GM12864 (cell line): ENCODE results near the gene BMPR1B.

Experiments used
- DNase-seq: peaks from one replicate; pipeline ENCODE4 v3.0.0-alpha.2; 2011; ENCODE audit warnings: low read depth
- H3K4me3 ChIP-seq: 2 replicates; pipeline ENCODE4 v1.5.1; 2011; ENCODE audit warnings: mild to moderate bottlenecking, low read depth, low read length, control low read depth
- TF ChIP-seq, protein P1 (sequence below): IDR thresholded peaks from 2 replicates; pipeline ENCODE4 v1.5.1; 2011; ENCODE audit warnings: low read depth, mild to moderate bottlenecking, moderate library complexity, low read length, control low read depth, inconsistent platforms; ENCODE audit errors: missing control alignments

Gene BMPR1B

DNA sequence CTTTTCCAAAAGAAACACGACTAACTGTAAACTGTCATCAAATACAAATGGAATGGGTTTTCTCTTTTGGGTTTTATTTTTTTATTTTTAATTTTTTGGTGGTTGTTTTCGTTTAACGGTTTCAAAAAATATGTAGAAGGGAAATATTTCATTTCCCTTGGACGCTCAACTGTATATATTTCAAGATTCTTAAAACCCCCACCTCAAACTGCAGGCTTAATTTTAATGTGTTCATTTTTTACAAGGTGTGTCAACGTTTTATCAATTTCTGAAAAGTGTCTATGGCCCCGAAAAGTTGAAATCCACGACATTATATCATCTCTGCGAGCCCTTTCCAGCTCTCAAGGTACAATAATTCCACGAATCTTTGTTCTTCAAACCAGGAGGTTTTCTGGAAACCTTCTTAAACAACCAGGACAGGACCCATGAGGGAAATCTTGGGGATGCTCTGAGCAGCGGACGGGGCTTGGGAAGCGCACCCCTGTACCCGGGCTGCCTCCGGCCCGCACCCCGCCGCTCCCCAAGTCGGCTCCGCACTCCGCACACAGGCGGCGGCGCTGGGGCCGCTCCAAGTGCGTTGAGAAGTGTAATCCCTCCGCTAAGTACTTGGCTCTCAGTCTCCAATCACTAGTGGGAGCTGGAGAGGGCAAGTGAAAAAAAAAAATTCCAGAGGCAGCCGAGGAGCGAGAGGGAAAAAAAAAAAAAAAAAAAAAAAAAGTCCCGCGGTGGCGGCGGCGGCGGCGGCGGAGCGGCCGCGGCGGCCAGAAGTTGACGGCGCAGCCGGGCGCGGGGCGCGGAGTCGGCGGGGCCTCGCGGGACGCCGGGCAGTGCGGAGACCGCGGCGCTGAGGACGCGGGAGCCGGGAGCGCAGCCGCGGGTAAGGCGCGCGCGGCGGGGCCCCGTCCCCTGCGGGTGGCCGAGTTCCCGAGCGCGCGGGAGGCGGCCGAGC, at the start of gene BMPR1B:
BMPR1B (plus strand) TSS at position 764 of the 949 bp plus-strand sequence. CDS start 346,470 bp downstream, outside the sequence.
- DNase-seq, result no peak
- H3K4me3 ChIP-seq, result no peak within 1 kb of the TSS
- TF ChIP-seq, protein P1, sequence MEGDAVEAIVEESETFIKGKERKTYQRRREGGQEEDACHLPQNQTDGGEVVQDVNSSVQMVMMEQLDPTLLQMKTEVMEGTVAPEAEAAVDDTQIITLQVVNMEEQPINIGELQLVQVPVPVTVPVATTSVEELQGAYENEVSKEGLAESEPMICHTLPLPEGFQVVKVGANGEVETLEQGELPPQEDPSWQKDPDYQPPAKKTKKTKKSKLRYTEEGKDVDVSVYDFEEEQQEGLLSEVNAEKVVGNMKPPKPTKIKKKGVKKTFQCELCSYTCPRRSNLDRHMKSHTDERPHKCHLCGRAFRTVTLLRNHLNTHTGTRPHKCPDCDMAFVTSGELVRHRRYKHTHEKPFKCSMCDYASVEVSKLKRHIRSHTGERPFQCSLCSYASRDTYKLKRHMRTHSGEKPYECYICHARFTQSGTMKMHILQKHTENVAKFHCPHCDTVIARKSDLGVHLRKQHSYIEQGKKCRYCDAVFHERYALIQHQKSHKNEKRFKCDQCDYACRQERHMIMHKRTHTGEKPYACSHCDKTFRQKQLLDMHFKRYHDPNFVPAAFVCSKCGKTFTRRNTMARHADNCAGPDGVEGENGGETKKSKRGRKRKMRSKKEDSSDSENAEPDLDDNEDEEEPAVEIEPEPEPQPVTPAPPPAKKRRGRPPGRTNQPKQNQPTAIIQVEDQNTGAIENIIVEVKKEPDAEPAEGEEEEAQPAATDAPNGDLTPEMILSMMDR, result no peak

DNA sequence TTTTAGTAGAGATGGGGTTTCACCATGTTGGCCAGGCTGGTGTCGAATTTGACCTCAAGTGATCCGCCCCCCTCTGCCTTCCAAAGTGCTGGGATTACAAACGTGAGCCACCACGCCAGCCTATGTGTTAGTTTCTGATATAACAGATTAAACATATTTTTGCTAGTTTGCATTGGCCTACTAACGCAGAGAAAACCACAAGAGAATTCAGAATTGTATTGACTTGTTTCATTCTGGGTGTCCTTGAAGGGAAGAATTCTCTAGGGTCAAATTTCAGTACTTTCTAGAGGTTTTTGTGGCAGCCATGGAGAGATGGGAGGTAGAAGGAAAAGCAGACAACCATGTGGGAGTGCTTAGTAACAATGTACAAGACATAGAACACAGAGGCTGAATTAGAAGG, 46.1 kb upstream of the BMPR1B start:
- no peak for DNase-seq
- H3K4me3 ChIP-seq, result no peak overlapping the region
- TF ChIP-seq, protein P1, result no peak

DNA sequence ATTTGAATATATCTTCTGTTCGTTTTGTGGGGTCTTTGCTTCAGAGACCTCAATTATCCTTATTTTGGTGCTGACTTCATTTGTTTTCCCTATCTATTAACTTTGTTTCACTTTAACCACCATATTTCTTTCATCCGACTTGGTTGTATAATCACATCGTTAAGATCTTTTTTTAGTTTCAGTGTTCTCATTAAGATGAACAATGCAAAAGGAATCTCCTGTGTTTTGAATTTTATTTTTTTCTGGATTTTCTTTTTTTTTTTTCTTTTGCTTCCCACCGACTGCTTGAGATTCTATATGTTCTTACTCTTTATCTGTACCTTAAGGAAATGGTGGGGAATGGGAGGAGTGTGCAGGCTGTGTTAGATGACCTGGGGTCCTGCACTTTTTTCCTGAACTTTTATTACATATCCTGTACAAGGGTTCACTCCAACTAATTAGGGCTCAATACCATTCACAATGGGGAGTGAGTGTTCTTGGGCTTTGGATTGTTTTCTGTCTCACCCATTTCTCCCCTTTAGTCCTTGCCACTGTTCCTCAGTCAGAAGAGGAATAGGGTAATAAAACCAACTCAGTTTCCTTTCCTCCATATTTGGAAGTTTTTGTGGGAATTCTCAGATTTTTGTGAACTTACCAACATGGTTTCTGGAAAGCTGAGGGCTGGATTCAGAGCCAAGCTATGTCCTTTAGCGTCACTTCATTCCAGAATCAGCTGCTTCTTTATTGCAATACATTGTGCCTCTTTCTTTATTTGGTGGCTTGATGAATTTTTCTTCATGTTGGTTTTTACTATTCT, 43.2 kb upstream of the BMPR1B start:
- TF ChIP-seq, protein P1, result no peak
- no peak for DNase-seq

DNA sequence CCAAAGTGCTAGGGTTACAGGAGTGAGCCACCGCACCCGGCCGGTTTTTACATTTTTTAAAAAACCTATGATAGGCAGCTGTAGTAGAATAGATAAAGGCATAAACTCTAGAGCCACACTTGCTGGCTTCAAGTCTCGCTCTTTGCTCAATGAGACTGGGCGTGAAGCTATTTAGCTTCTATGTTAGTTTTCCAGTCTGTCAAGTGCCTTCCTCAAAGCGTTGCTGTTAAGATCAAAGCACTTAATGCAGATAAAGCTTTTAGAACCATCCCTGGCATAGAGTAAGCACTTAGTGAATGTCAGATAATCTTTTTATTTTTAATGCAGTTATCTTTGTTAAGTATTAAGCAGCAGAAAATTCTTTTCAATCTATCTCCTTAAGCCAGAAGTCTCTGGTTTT, 42.0 kb upstream of the BMPR1B start:
- no peak for DNase-seq
- H3K4me3 ChIP-seq, result no peak overlapping the region
- TF ChIP-seq, protein P1, result no peak

More for the DNA sequence above, 43.2 kb upstream of the BMPR1B start:
- no peak overlapping the region for H3K4me3 ChIP-seq

DNA sequence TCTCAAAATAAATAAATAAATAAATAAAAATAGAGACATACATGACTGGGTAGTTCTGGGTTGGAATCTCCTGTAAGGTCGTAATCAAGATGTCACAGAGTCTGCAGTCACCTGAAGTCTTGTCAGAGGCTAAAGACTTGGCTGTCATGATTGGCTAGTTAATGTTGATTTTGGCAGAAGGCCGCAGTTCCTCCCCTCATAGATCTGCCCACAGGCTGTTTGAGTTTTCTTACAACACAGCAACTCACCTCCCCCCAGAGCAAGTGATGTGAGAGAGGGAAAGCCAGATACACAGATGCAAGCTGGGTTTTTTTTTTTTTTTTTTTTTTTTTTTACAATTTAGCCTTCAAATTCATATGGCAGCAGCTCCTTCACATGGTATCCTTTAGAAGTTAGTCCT, 36.4 kb upstream of the BMPR1B start:
- TF ChIP-seq, protein P1, result no peak
- no peak overlapping the region for H3K4me3 ChIP-seq
- no peak for DNase-seq

DNA sequence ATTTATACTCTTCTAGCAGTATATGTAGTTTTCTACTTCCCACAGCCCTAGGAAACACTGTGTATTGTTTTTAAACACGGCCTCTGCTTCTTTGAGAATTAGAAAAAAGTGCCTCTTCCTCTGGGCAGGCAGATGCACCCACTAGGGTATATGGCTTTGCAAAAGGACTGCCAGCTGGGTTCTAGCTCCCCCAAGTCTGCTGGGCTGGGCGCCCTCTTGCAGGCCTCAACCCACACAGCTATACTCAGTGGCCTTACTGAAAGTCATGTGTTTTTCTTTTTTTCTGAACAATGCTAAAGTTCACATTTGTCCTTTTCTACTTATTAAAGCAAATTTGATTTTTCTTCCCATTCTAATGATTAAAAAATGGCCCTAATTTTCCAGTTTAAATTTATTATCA, 35.5 kb upstream of the BMPR1B start:
- TF ChIP-seq, protein P1, result no peak
- no peak overlapping the region for H3K4me3 ChIP-seq
- no peak for DNase-seq
